Breast epithelium (tissue), 3 donors: ENCODE results near the gene PAOX.

Experiments
- CTCF ChIP-seq, 3 donors: fragments of 450-650 bp; IDR thresholded peaks; one replicate each; pipeline ENCODE4 v1.5.1; 2016 to 2017; ENCODE audit warnings: antibody characterized with exemption in 3 of 3, mild to moderate bottlenecking in 3 of 3, moderate library complexity in 3 of 3
- POLR2A ChIP-seq: fragments of 450-650 bp; IDR thresholded peaks from one replicate; pipeline ENCODE4 v1.6.1; 2016; ENCODE audit warnings: antibody characterized with exemption, mild to moderate bottlenecking, moderate library complexity
- POLR2AphosphoS5 ChIP-seq, 3 donors: sonication (generic); formaldehyde crosslinking; IDR thresholded peaks; one replicate each; pipeline ENCODE4 v1.6.1; 2017; ENCODE audit warnings: antibody characterized with exemption in 3 of 3

- no peak for TF ChIP-seq CTCF (IDR thresholded peaks at IDR 0.05)
- no peak for TF ChIP-seq POLR2A
- TF ChIP-seq POLR2AphosphoS5 (IDR thresholded peaks at IDR 0.05): no peak
Observed at GRCh38 chr10:133332936-133333699, 45.9 kb upstream of the PAOX start.
